Measurements from ENCODE around the gene LSM14A.

DNA sequence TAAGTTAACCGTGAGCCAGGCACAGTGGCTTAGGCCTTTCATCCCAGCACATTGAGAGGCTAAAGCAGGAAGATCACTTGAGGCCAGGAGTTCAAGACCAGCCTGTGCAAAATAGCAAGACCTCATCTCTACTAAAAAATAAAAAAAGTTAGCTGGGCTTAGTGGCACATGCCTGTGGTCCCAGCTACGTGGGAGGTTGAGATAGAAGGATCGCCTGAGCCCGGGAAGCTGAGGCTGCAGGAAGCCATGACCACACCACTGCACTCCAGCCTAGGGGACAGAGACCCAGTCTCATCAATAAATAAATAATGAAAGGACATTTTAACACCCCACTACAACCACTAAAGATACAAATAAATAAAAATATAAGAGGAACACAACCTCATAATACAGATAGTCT lies 21.6 kb downstream of the LSM14A start:
- TF ChIP-seq POLR2A (IDR thresholded peaks at IDR 0.05) = no peak
- TF ChIP-seq, protein P1, sequence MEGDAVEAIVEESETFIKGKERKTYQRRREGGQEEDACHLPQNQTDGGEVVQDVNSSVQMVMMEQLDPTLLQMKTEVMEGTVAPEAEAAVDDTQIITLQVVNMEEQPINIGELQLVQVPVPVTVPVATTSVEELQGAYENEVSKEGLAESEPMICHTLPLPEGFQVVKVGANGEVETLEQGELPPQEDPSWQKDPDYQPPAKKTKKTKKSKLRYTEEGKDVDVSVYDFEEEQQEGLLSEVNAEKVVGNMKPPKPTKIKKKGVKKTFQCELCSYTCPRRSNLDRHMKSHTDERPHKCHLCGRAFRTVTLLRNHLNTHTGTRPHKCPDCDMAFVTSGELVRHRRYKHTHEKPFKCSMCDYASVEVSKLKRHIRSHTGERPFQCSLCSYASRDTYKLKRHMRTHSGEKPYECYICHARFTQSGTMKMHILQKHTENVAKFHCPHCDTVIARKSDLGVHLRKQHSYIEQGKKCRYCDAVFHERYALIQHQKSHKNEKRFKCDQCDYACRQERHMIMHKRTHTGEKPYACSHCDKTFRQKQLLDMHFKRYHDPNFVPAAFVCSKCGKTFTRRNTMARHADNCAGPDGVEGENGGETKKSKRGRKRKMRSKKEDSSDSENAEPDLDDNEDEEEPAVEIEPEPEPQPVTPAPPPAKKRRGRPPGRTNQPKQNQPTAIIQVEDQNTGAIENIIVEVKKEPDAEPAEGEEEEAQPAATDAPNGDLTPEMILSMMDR (IDR thresholded peaks at IDR 0.05) = no peak

All from lower leg skin (tissue), 3 donors.